Thoracic aorta (tissue), 2 donors: ENCODE data around the gene OR4A16. TPM values are rescaled to one million over a fixed set of nuclear protein-coding genes. Genes with fewer than 3 reads are reported as not detected.

ENCODE experiments used
- ATAC-seq: fragments of 150-250 bp; one replicate; pipeline ENCODE4 v1.8.0; 2017; ENCODE audit warnings: low read depth; ENCODE audit not compliant: insufficient number of reproducible peaks, low FRiP score
- DNase-seq: peaks from one replicate; pipeline ENCODE4 v3.0.0-alpha.2; 2020; ENCODE audit warnings: low spot score
- H3K27ac ChIP-seq, 2 donors: fragments of 200-600 bp; sonication (generic); 1 replicate in 1 of 2; 2 replicates in 1 of 2; pipeline ENCODE4 v1.5.1; 2016; ENCODE audit warnings: mild to moderate bottlenecking in 2 of 2, moderate library complexity in 2 of 2
- H3K27me3 ChIP-seq: fragments of 200-600 bp; sonication (generic); replicated peaks from 2 replicates; pipeline ENCODE4 v1.6.0; 2016; ENCODE audit warnings: mild to moderate bottlenecking; ENCODE audit not compliant: insufficient read depth
- H3K36me3 ChIP-seq: fragments of 200-600 bp; sonication (generic); one replicate; pipeline ENCODE4 v1.5.1; 2016
- H3K4me1 ChIP-seq, 2 donors: fragments of 200-600 bp; sonication (generic); 1 replicate in 1 of 2; 2 replicates in 1 of 2; pipeline versions ENCODE4 v1.5.1 to v1.6.0; 2016; ENCODE audit warnings: low read depth in 2 of 2, mild to moderate bottlenecking in 1 of 2; ENCODE audit not compliant: control insufficient read depth in 1 of 2
- H3K4me3 ChIP-seq: fragments of 200-600 bp; sonication (generic); 2 replicates; pipeline ENCODE4 v1.5.1; 2016; ENCODE audit warnings: mild to moderate bottlenecking
- H3K9me3 ChIP-seq: fragments of 200-600 bp; sonication (generic); 2 replicates; pipeline ENCODE4 v1.5.1; 2016
- CTCF ChIP-seq: fragments of 200-600 bp; sonication (generic); IDR thresholded peaks from one replicate; pipeline ENCODE4 v1.5.1; 2019; ENCODE audit warnings: antibody characterized with exemption
- total RNA-seq, 2 donors: library from RNA; depleted of rRNA; stranded (reverse); fragments of >200 nt; gene quantifications; one replicate each; pipeline versions ENCODE4 v1.1.0 to v1.2.3, GENCODE V29; 2016

The OR4A16 gene
- total RNA-seq, 2 donors from 2014 or later: not detected

GRCh38 chr11:55367674-55368073 lies 24.7 kb downstream of the OR4A16 start, which contains the start of gene OR4A15:
Gene OR4A15, plus strand, starts transcription at chr11:55367974. Its CDS starts 0 bp downstream, at chr11:55367974.
- Histone ChIP-seq H3K4me1 (no peaks in the 10 kb centered on the region), H3K36me3 (no peaks in the 10 kb centered on the region), H3K4me3 (no peak within 1 kb of the TSS), H3K27ac (no peak within 1 kb of the TSS), H3K27me3 (no peaks in the 10 kb centered on the region), H3K9me3 (no peaks in the 10 kb centered on the region)
- ATAC-seq: no peak
- no peak for TF ChIP-seq CTCF
- no peak for DNase-seq

Other genes with a start within 250 kb of the OR4A16 start
- not detected for gene TRIM48, start 81.0 kb upstream of the OR4A16 start, total RNA-seq
- gene OR4A15, start 24.8 kb downstream of the OR4A16 start, total RNA-seq: not detected
- not detected for gene OR4C15, start 211.3 kb downstream of the OR4A16 start, total RNA-seq
- not detected for gene OR4C16, start 228.9 kb downstream of the OR4A16 start, total RNA-seq